ENCODE results near the gene SIGLEC5.

DNA sequence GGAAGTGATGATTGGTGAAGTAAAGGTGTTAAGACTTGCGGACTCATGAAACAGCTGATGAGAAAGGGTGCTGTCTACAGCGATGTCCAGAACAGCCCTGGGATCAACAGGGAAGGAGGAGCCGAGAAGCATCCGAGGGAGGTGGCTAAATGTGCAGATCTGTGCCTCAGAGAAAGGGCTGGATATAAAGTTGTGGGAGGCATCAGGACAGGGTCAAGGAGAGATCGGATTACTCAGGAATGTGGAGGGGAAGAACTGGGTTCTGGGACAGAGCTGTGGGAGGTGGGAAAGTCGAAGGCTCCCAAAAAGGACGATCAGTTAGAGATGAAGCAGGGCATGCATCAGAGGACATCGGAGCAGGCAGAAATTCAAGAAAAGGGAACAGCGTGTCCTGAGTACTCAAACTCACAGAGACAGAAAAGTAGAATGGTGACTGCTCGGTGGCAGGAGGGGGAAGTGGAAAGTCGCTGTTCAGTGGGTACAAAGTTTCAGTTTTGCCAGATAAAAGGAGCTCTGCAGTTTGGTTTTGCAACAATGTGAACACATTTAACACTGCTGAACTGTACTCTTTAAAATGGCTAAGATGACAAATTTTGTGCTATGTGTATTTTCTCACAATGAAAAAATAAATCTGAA lies 14.6 kb upstream of the SIGLEC5 start:
- TF ChIP-seq, protein P1, sequence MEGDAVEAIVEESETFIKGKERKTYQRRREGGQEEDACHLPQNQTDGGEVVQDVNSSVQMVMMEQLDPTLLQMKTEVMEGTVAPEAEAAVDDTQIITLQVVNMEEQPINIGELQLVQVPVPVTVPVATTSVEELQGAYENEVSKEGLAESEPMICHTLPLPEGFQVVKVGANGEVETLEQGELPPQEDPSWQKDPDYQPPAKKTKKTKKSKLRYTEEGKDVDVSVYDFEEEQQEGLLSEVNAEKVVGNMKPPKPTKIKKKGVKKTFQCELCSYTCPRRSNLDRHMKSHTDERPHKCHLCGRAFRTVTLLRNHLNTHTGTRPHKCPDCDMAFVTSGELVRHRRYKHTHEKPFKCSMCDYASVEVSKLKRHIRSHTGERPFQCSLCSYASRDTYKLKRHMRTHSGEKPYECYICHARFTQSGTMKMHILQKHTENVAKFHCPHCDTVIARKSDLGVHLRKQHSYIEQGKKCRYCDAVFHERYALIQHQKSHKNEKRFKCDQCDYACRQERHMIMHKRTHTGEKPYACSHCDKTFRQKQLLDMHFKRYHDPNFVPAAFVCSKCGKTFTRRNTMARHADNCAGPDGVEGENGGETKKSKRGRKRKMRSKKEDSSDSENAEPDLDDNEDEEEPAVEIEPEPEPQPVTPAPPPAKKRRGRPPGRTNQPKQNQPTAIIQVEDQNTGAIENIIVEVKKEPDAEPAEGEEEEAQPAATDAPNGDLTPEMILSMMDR (conservative IDR thresholded peaks at IDR 0.05): no peak
- TF ChIP-seq EZH2 (IDR thresholded peaks at IDR 0.05; ENCODE audit: low read depth): no peak
